DMS53 (cell line): Measurements from ENCODE around the gene SAMD11.
"Not testable (repeated sequence)": the region's sequence is repeated elsewhere in the genome, so short reads cannot be mapped to it uniquely, and the experiment has no call there.

ENCODE experiments used
- DNase-seq: peaks from one replicate; lab custom pipeline; 2025; lab: John Stamatoyannopoulos, UW

The SAMD11 gene

DNA sequence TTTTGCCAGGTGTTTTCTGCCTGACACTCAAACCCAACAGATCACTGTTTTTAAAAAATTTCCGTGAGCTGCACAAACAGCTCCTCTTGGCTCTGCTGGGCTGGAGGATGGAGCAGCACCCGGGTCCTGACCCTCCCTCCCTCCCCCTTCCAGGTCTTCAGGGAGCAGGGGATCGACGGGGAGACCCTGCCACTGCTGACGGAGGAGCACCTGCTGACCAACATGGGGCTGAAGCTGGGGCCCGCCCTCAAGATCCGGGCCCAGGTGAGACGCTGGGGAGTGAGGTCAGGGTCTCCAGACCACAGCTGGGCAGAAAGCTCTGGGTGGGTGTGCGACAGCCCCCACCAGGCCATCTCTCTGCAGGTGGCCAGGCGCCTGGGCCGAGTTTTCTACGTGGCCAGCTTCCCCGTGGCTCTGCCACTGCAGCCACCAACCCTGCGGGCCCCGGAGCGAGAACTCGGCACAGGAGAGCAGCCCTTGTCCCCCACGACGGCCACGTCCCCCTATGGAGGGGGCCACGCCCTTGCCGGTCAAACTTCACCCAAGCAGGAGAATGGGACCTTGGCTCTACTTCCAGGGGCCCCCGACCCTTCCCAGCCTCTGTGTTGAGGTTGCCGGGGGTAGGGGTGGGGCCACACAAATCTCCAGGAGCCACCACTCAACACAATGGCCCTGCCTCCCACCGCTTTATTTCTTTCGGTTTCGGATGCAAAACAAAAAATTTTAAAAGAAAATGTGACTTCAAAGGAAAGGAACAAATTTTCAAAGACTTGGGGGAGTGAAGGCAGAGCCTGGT is 20.0 kb downstream of the SAMD11 start:
- DNase-seq, result no peak

DNA sequence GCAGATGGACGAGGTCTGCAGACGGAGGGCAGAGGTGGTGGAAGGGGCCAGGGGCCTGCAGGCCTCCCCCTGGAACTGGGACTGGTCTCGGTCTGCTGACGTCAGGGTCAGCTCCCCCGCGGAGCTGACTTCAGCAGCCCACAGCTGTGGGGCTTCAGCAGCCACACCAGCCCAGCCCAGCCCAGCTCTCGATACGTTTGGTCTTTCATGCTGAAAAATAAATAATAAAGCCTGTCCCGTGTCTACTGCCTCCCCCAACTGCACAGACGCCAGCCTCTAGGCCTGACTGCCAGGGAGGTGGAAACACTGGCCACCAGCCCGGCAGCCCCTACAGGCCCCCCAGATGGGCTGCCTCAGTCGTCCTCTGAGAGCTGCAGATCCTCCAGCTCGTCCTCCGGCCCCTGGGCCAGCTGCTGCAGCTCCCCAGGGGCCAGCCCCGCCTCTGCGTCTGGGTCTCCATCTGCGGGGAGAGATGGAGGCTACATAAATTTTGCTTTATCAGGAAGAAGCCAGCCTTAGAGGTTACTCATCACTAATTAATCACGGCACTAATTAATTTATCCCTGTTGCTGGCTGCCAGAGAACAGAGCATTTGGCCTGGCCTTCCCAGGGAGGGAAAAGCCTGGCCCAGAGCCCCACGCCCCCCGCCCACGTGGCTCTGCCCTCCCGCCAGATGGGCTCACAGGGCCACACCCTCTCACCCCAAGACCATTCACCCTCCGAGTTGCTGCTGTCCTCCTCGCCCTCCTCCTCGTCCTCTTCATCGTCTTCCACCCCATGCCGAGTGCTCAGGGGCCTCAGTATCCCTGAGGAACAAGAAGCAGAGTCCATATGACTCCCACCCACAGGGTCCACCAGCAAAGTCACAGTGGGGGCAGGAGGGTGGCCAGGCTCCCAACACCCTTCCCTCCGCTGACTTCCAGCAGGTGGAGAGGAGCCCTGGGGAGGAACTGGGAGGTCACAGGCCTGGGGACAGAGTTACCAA is 20.9 kb downstream of the SAMD11 start:
- no peak for DNase-seq

DNA sequence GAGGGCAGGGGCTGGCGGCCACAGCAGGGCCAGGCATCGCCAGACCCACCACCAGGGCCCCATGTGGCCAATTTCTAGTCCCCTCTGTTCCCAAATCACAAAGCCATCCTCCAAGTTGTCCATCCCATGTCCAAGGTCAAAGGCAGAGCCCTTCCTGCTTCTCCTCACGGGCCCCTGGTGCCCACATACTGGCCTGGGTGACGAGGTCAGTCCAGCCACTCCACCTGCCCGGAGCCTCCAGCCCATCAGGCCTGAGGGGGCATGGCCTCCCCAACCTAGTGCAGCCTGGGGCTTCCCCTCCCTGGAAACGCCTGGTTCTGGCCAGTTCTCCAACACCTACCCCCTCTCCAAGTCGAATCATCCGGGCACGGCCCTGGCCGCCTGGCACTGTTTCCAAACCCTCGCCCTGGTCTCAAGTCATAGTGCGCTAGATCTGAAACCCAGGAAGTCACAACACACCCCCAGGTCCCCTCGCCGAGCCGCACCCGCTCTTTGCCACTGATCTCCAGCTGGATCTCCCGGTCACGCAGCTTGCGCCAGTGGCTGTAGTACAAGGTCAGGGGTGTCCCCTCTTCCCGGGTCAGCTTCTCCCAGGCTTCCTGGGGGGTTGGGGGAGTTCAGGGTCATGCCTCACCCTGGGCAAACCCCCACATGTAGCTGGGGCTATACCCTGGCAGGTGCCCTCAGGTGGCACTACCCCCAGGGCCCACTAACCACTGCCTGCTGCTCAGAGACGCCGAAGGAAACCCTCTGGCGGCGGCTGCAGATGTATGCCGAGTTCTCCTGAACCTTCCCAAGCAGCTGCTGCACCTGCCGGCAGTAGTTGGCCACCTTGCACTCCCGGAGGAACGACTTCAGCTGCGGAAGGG is 22.2 kb downstream of the SAMD11 start:
- DNase-seq, result no peak

DNA sequence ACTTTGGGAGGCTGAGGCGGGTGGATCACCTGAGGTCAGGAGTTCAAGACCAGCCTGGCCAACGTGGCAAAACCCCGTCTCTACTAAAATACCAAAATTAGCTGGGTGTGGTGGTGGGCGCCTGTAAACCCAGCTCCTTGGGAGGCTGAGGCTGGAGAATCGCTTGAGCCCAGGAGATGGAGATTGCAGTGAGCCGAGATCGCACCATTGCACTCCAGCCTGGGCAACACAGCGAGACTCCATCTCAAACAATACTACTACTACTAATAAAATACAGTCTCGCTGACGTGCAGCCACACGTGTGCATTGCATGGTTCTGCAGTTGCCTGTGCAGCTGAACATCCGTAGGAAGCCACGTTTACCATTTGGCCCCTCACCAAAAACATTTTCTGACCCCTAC is 23.1 kb downstream of the SAMD11 start:
- not testable (repeated sequence) for DNase-seq

DNA sequence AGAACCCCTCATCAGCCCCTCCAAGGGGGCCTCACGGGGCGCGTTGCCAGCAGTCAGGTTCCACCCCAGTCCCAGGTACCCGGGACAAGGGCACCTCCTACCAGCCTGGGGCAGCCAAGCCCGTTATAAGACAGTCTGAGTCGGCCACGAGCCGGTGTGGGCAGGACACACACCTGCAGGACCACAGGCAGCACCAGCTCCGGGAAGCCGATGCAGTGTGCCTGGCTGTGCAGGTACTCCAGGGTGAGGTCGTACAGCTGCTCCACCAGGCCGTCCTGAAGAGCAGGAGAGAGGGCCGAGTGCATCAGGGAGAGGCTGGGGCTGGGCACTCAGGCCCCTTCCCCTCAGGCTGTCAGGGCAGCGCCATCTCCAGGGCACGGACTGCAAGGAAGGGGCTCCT is 24.2 kb downstream of the SAMD11 start:
- no peak for DNase-seq

DNA sequence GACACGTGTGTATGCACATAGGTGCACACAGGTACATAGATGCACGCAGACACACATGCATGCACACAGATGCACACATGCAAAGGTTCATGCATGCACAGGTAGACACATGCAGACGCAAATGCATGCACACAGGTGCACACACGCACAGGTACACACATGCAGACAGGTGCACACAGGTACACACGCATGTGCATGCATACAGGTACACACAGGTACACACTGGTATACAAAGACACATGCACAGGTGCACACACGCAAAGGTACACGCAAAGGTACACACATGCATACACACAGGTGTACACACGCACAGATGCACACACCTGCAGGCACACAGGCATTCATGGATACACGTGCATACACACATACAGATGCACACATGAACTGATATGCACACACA is 26.5 kb downstream of the SAMD11 start:
- DNase-seq, result no peak

DNA sequence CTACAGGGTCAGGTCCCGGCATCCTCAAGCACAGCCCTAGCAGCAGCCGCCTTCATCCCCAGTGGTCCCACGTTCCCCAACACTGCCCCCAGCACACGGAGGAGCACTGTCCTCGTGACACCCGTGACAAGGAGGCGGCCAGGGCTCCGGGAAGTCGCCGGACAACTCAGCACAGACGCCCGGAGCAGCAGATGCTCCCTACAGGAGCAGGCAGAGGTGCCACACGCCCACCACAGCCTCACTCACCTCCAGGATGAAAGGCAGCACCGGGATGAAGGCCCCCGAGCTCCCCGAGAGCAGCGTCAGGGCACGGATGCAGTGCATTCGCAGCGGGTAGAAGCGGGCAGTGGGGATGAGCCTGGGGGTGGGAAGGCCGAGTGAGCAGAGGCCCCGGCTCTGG is 27.2 kb downstream of the SAMD11 start:
- DNase-seq, result no peak

DNA sequence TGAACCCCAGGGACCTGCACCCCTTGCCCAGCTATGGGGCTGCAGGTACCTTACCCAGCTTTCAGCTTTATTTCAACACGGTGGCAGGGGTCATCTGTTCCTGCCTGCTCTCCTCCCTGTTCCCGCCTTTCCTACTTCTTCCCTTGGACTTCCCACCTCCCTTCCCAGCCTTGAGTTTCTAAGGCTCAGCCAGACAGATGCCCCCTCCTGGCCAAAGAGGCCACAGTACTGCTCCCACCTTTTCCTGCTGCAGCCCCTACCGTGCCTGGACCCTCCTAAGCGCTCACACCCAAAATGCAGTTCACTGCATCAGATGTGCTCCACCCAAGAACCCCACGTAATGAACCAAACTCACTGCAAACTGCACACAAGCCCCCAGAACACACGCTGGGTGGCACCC is 27.6 kb downstream of the SAMD11 start:
- peak; percentile 31 for DNase-seq

DNA sequence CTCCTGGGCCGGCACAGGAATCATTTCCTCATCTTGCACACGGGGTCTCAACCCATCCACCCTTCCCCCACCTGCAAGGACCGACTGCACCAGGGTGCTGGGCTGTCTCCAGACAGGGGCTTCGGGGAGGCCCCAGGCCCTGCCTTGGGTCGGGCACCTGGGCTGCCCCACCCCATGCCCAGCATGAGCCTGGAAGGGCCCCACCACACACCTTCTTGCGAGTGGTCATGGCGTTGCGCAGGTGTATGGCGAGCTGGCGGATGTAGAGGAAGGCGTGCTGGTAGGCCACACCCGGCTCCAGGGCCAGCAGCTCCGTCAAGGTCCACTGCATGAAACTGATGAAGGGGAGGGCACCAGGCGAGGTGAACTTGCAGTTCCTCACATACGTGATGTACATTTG is 28.5 kb downstream of the SAMD11 start:
- DNase-seq, result no peak

DNA sequence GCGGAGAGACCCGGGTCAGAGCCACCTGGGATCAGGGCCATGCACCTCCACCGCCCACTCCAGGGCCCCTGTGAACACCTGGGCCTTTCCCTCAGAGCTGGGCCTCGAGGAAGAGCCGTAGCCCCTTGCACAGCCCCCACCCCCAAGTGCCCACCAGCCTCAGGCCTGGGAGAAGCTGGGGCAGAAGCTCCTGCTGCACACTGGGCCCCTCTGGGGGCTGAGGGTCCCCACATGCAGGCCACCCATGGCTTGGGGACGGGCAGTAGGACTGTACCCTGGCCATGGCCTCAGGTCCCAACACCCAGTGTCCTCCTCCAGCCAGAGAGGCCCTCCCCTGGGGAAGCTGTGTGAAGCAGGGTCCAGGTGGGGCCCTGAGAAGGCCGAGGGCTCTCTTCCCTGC is 28.9 kb downstream of the SAMD11 start:
- DNase-seq, result no peak

DNA sequence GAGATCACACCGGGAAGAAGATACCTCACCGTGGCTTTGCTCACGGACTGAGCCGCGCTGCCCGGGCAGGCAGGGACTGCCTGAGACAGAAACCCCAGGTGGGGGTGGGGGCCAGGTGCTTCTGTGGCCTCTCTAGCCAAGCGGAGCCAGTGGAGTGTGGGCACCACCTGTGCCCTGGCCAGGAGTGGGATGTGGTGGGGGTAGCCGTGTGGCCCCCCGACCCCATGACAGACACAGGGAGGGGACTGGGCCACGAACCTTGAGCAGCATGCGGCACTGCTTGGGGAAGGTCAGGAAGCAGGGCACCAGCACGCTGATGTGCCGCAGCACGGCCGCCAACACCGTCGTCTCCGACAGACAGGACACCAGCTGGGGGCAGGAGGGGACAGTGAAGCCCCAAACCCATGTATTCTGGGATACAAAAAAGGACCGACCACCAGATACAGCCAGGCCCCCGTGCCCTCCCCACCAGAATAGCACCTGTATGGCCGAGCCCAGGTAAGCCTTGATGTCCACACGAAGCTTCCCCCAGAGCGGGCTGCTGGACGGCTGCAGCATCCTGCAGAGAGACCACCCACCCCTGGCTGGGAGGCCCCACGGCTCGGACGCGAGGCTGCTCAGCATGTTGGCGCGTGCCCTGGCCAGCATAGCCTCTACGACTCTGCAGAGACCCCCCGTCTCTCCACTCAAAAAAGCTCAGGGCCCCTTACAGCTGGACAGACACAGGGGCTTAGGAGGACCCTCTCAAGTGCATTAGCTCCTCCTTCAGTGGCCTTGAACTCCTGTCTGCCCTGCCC is 30.0 kb downstream of the SAMD11 start:
- no peak for DNase-seq

DNA sequence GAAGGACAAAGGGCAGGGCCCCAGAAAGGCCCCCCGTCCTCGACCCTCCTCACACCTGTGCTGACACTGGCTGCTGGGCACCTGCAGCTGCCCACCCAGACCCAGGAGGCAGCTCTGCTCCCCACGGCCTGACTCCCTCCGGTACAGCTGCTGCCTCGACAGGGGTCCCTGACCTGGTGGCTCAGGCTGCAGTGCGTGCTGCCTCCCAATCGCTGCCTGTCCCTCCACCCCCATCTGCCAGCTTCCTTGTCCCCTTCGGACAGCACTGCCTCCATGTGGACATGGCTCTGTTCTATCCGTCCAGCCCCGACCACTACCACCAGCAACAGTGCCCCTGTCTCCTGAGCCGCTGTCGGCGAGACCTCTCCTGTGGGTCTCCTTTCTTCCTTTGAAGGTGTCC is 31.2 kb downstream of the SAMD11 start:
- no peak for DNase-seq

DNA sequence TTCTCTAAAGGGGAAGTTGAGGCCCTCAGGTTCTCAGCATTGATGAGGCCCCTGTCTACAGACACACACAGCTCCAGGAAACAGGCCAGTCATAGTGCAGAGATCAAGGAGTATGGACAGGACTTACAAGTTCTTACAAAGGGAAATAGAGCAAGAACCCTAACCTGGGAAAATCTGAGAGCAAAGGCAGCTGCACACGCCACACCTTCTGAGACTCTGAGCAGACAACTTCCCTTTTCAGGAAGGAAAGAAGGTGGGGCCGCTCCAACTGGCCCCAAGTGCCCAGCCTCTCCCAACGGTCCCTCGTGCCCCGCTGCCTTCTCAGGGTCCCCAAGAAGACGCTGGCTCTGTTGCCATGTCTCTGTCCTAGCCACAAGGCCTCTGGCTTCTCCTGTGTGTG is 31.8 kb downstream of the SAMD11 start:
- DNase-seq, result no peak

DNA sequence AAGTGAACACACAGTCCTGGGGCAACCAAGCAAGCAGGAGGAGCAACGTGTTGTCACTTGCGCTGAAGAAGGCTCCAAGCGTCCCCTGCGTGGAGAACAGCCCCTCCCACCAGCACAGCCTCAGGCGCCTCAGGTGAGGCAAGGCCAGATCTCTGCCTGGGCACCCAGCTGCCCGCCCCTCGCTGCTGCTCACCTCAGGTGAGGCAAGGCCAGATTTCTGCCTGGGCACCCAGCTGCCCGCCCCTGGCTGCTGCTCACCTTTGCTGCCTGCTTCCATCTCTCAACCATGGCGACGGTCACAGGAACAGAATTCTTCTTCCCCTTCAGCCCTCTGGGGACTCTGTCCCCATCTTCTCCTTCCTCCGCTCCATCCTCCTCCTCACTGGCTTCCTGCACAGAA is 32.9 kb downstream of the SAMD11 start:
- no peak for DNase-seq

DNA sequence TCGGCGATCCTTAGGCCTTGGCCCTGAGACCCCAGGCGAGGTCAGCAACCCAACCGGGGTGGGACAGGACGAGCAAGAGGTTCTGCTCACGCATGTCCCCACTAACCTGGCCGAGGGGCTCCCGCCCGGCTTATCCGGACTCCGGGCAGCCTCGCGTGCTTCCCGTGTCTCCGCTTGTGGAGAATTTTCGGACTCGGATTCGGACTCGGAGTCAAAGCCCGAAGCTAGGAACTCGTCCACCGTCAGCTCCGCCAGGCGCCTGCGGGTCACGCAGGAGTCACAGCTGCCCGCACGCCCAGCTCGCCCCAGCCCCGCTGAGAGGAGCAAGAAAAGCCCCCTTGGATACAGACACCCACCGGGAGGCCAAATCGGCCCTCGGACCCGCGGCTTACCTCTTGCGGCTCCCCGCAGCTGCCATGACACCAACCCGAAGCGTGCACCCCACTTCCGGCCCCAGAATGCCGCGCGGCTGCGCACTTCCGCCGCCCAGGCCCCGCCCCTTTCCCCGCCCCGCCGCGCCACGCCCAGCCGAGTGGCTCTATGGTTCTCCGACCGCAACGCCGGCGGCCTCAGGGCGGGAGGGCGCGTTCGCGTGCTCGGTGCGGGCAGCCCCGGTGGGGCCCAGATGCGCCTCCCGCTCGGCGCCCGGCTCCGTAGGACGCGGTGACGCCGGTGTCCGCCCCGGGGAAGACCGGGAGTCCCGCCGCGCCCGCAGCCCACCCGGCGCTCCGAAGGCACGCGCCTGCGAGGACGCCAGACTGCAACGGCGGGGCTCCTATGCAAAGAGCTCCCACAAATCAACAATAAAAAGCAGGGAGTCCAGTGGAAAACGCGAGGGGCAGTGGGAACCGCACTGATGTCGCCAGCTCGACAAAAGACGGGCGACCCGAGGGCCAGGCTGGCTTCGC is 35.4 kb downstream of the SAMD11 start, which contains the start of gene NOC2L:
NOC2L (minus strand) TSS at position 434 of the 908 bp plus-strand sequence; CDS start at position 418, 16 bp downstream.
- DNase-seq, result peak; percentile 95

DNA sequence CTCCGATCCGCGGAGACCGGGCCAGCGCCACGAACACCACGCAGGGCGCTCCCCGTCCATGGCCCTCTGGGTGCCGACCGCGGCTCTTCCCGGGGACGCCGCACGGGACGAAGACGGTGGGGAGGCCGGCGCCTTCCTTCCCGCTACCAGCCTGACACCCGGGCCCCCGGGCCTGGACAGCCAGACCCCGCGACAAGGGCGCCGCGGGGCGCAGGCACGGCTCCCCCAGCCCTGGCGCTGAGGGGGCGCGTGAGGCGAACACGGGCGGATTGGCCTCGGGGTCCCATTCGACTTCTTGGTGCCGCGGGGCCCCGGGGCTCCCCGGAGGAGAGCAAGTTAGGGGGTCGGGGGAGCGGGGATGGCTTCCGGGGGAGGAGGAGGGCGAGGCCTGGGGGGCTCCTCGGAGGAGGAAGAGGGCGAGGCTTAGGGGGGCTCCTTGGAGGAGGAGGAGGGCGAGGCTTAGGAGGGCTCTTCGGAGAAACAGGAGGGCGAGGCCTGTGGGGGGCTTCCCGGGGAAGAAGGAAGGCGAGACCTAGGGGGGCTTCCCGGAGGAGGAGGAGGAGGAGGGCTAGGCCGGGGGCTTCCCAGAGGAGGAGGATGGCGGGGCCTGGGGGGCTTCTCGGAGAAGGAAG is 36.1 kb downstream of the SAMD11 start:
- DNase-seq, result no peak

DNA sequence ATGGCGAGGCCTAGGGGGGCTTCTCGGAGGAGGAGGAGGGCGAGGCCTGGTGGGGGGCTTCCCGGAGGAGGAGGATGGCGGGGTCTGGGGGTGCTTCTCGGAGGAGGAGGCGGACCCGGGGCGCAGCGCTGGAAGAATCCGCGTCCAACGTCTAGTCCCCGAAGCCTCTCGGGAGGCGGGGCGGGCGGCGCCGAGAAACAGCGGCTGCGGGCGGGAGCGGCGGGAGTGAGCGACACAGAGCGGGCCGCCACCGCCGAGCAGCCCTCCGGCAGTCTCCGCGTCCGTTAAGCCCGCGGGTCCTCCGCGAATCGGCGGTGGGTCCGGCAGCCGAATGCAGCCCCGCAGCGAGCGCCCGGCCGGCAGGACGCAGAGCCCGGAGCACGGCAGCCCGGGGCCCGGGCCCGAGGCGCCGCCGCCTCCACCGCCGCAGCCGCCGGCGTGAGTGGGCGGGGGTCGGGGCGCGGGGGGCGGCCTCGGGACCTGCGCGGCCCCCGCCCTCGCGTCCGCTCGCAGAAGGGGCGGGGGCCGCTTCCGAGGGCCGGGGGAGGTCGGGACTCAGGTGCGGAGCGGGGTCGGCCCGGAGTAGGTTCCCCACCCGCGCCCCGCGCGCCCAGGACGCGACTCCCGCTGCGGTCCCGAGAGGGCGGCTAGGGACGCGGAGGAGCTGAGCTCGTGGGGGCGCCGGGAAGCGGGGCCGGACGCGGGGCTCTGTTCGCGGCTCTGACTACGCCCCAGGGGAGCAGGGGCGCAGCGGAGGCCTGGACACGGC is 36.8 kb downstream of the SAMD11 start, which contains the start of gene KLHL17:
KLHL17 (plus strand) TSS at position 222 of the 769 bp plus-strand sequence; CDS start at position 332, 110 bp downstream.
- peak; percentile 89 for DNase-seq

DNA sequence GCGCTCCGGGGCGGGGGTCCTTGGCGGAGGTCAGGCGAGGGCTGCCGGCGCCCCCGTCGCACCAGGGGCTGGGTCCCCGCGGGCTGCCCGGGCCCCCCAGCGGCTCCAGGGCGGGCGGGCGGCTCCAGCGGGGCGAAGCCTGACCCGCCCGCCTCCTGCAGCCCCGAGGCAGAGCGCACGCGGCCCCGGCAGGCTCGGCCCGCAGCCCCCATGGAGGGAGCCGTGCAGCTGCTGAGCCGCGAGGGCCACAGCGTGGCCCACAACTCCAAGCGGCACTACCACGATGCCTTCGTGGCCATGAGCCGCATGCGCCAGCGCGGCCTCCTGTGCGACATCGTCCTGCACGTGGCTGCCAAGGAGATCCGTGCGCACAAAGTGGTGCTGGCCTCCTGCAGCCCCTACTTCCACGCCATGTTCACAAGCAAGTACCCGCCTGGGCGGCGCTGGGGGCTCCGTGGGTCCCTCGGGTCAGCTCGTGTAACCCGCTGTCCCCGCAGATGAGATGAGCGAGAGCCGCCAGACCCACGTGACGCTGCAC is 37.5 kb downstream of the SAMD11 start:
- DNase-seq, result no peak
